Endothelial cell of umbilical vein (primary cell): Measurements from ENCODE around the gene SLC25A21. TPM values are rescaled to one million over a fixed set of nuclear protein-coding genes. Genes with fewer than 3 reads are reported as not detected.

Experiments
- BruUV-seq: library from RNA; stranded (reverse); fragments of 400-500 nt; replicated peaks from 2 replicates; lab custom pipeline; 2021; lab: Mats Ljungman, UMichigan
- CTCF ChIA-PET: fragments of 300-600, 350-600 bp; sonication (Branson Sonifier 250); formaldehyde crosslinking; loops from one replicate; lab custom pipeline; 2021; ENCODE audit warnings: antibody characterized with exemption, inconsistent platforms; lab: Charles Lee
- POLR2A ChIA-PET: fragments of 300-600, 350-600 bp; sonication (Branson Sonifier 250); formaldehyde crosslinking; loops from one replicate; lab custom pipeline; 2021; ENCODE audit warnings: antibody characterized with exemption, inconsistent platforms; lab: Charles Lee
- DNase-seq: peaks from one replicate; pipeline ENCODE4 v3.0.0-alpha.2; 2011; ENCODE audit warnings: low read depth, low spot score
- FAIRE-seq: peaks from 2 replicates; lab custom pipeline; 2011; peaks lifted over from hg19 to GRCh38; lab: Jason Lieb, UNC
- H2AFZ ChIP-seq: 2 replicates; pipeline ENCODE4 v1.6.0; 2012; ENCODE audit warnings: low read depth, low read length, control low read depth, inconsistent platforms
- H3K27ac ChIP-seq: 2 replicates; pipeline ENCODE4 v1.5.1; 2011; ENCODE audit warnings: low read depth, mild to moderate bottlenecking, control low read depth, low read length, moderate library complexity; ENCODE audit not compliant: insufficient read depth
- H3K27me3 ChIP-seq, 2 experiments: 2 replicates each; pipeline versions ENCODE4 v1.6.0 to v1.6.1; 2011; ENCODE audit warnings: low read length in 2 of 2, mixed read lengths in 1 of 2; ENCODE audit not compliant: control insufficient read depth in 2 of 2, insufficient read depth in 2 of 2
- H3K36me3 ChIP-seq, 2 experiments: 2 replicates in 1 of 2; 3 replicates in 1 of 2; pipeline ENCODE4 v1.5.1; 2011; ENCODE audit warnings: low read length in 2 of 2, mild to moderate bottlenecking in 1 of 2, moderate library complexity in 1 of 2; ENCODE audit not compliant: control insufficient read depth in 2 of 2, insufficient read depth in 2 of 2; ENCODE audit errors: extremely low read depth in 1 of 2
- H3K4me1 ChIP-seq: 3 replicates; pipeline ENCODE4 v1.5.1; 2011; ENCODE audit warnings: mild to moderate bottlenecking, low read length; ENCODE audit not compliant: control insufficient read depth, insufficient read depth; ENCODE audit errors: extremely low read depth
- H3K4me2 ChIP-seq: 2 replicates; pipeline ENCODE4 v1.6.1; 2011; ENCODE audit warnings: low read length, control low read depth, mixed read lengths; ENCODE audit not compliant: insufficient read depth
- H3K4me3 ChIP-seq, 3 experiments: fragments of 200-600 bp in 1 of 3; sonication (generic), shearing (Covaris generic) in 1 of 3; replicated peaks in 1 of 3; 2 replicates each; pipeline ENCODE4 v1.5.1; 2011 to 2016; ENCODE audit warnings: control low read depth in 3 of 3, low read length in 3 of 3, mild to moderate bottlenecking in 2 of 3, inconsistent platforms in 1 of 3, low read depth in 1 of 3, moderate library complexity in 1 of 3; ENCODE audit not compliant: insufficient read depth in 1 of 3
- H3K79me2 ChIP-seq: 2 replicates; pipeline ENCODE4 v1.6.0; 2012; ENCODE audit warnings: low read length, inconsistent platforms; ENCODE audit not compliant: control insufficient read depth, insufficient read depth
- H3K9ac ChIP-seq: replicated peaks from 2 replicates; pipeline ENCODE3; 2011; ENCODE audit warnings: low read length, control low read depth; ENCODE audit not compliant: insufficient read depth; ENCODE audit errors: extremely low read depth
- H3K9me1 ChIP-seq: replicated peaks from 3 replicates; pipeline ENCODE4 v1.6.0; 2011; ENCODE audit warnings: mild to moderate bottlenecking, low read length; ENCODE audit not compliant: control insufficient read depth, insufficient read depth; ENCODE audit errors: extremely low read depth
- H3K9me3 ChIP-seq: replicated peaks from 2 replicates; pipeline ENCODE4 v1.5.1; 2012; ENCODE audit warnings: low read length, inconsistent platforms; ENCODE audit not compliant: control insufficient read depth, insufficient read depth
- H4K20me1 ChIP-seq: replicated peaks from 2 replicates; pipeline ENCODE3; 2011; ENCODE audit warnings: mild to moderate bottlenecking, low read length; ENCODE audit not compliant: control insufficient read depth, insufficient read depth; ENCODE audit errors: extremely low read depth
- EZH2 ChIP-seq: IDR thresholded peaks from 2 replicates; pipeline ENCODE4 v1.6.1; 2012; ENCODE audit warnings: borderline replicate concordance, low read depth, mild to moderate bottlenecking, moderate library complexity, low read length, inconsistent platforms; ENCODE audit not compliant: severe bottlenecking
- FOS ChIP-seq: IDR thresholded peaks from 2 replicates; pipeline ENCODE4 v1.6.1; 2011; ENCODE audit warnings: mild to moderate bottlenecking, low read length, moderate library complexity, borderline replicate concordance; ENCODE audit not compliant: insufficient read depth
- GATA2 ChIP-seq: IDR thresholded peaks from 2 replicates; pipeline ENCODE4 v1.7.0; 2011; ENCODE audit warnings: low read depth, mild to moderate bottlenecking, moderate library complexity, mixed read lengths, low read length; ENCODE audit not compliant: insufficient read length, insufficient read depth
- JUN ChIP-seq: IDR thresholded peaks from 2 replicates; pipeline ENCODE4 v1.6.1; 2011; ENCODE audit warnings: borderline replicate concordance, low read depth; ENCODE audit not compliant: insufficient read length, insufficient read depth
- MYC ChIP-seq: IDR thresholded peaks from one replicate; pipeline ENCODE4 v1.6.1; 2011; ENCODE audit warnings: mild to moderate bottlenecking, low read depth, low read length
- POLR2A ChIP-seq: IDR thresholded peaks from 2 replicates; pipeline ENCODE4 v1.6.1; 2012; ENCODE audit warnings: low read depth, mild to moderate bottlenecking, control low read depth, low read length
- POLR2AphosphoS5 ChIP-seq: IDR thresholded peaks from 2 replicates; pipeline ENCODE4 v1.6.1; 2012; ENCODE audit warnings: low read depth, mild to moderate bottlenecking, control low read depth, low read length, moderate library complexity; ENCODE audit not compliant: insufficient read depth
- dilution Hi-C: fragments of 300-500 bp; cut with MboI; formaldehyde crosslinking; loops from one replicate; pipeline ENCODE4 v1.15.0; 2019; ENCODE audit warnings: low sequenced_read_pairs; ENCODE audit not compliant: extremely low pct_ligation_motif_present
- intact Hi-C: fragments of 100-400 bp; cut with micrococcal nuclease; formaldehyde crosslinking; loops from one replicate; pipeline ENCODE4 v1.10.0; 2022
- polyA plus RNA-seq, 4 experiments: library from polyadenylated mRNA; depleted of rRNA in 3 of 4; stranded (reverse) in 3 of 4; unstranded in 1 of 4; fragments of >200 nt; gene quantifications; 2 replicates each; pipeline versions ENCODE4 v1.2.1 to v1.2.3, GENCODE V29; 2011 to 2012; ENCODE audit warnings: missing spikeins in 1 of 4
- total RNA-seq: library from RNA; stranded (reverse); gene quantifications from 2 replicates; pipeline ENCODE4 v1.2.3, GENCODE V29; 2021
- TF ChIP-seq, protein P1 (sequence below): IDR thresholded peaks from 2 replicates; pipeline ENCODE4 v1.6.1; 2011; ENCODE audit not compliant: insufficient read depth, insufficient read length
- TF ChIP-seq, protein P2 (sequence below), 2 donors: IDR thresholded peaks; 1 replicate in 1 of 2; 2 replicates in 1 of 2; pipeline ENCODE4 v1.5.1; 2011; ENCODE audit warnings: low read length in 2 of 2, mild to moderate bottlenecking in 2 of 2, moderate library complexity in 2 of 2, control low read depth in 1 of 2, inconsistent platforms in 1 of 2, low read depth in 1 of 2; ENCODE audit not compliant: insufficient read depth in 1 of 2; ENCODE audit errors: extremely low read depth in 1 of 2

The SLC25A21 gene
- total and polyA plus RNA-seq, 2 donors (not counting 3 experiments of a cell fraction or from before 2014, with no cell fraction given), result 0.98 to 1.4 TPM

DNA sequence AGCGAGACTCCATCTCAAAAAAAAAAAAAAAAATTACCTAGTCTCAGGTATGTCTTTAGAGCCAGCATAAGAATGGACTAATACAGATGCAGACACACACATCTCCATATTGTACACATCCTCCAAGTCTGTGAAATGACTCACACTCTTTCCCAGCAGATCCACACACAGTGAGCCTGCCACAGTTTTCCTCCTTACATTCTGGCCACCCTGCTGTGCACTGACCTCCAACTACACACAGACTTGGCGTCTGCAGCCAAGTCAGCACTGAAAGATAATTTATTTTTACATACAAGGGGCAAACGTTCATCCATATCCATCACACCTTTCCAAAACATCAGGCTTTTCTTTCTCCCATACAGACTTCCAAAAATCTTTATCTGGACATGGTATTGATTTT lies 115.9 kb downstream of the SLC25A21 start:
- H3K9me1 ChIP-seq, result no peaks in the 10 kb centered on the region
- DNase-seq (peak; percentile 18), FAIRE-seq (no peak)
- CTCF ChIA-PET, result interaction anchor here (1.2 to 1.4 kb wide), 2 partner anchors 8 to 94 kb away, joined by 3 to 4 read pairs; no protein-coding TSS in a partner anchor
- no peaks in the 10 kb centered on the region for H4K20me1 ChIP-seq
- H3K4me2 ChIP-seq, result no peak overlapping the region
- no peak overlapping the region for H3K4me3 ChIP-seq
- peaks cover 2% of the 10 kb centered on the region for H3K4me1 ChIP-seq
- H3K36me3 ChIP-seq, result no peaks in the 10 kb centered on the region
- H3K9ac ChIP-seq, result no peak overlapping the region
- intact Hi-C loops, result no loop called here
- H2AFZ ChIP-seq, result no peak overlapping the region
- no peaks in the 10 kb centered on the region for H3K79me2 ChIP-seq
- POLR2A ChIA-PET, result no interaction called here
- TF ChIP-seq MYC, result no peak
- TF ChIP-seq, protein P1, sequence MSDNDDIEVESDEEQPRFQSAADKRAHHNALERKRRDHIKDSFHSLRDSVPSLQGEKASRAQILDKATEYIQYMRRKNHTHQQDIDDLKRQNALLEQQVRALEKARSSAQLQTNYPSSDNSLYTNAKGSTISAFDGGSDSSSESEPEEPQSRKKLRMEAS, result no peak
- no peak for TF ChIP-seq POLR2AphosphoS5
- TF ChIP-seq FOS, result no peak
- no peak for TF ChIP-seq JUN
- no peak for TF ChIP-seq EZH2
- no peak for TF ChIP-seq GATA2
- TF ChIP-seq, protein P2, sequence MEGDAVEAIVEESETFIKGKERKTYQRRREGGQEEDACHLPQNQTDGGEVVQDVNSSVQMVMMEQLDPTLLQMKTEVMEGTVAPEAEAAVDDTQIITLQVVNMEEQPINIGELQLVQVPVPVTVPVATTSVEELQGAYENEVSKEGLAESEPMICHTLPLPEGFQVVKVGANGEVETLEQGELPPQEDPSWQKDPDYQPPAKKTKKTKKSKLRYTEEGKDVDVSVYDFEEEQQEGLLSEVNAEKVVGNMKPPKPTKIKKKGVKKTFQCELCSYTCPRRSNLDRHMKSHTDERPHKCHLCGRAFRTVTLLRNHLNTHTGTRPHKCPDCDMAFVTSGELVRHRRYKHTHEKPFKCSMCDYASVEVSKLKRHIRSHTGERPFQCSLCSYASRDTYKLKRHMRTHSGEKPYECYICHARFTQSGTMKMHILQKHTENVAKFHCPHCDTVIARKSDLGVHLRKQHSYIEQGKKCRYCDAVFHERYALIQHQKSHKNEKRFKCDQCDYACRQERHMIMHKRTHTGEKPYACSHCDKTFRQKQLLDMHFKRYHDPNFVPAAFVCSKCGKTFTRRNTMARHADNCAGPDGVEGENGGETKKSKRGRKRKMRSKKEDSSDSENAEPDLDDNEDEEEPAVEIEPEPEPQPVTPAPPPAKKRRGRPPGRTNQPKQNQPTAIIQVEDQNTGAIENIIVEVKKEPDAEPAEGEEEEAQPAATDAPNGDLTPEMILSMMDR (IDR thresholded peaks at IDR 0.05; ENCODE audit: extremely low read depth in 1 of 2, insufficient read depth in 1 of 2, low read depth in 1 of 2, low read length in 2 of 2), result no peak
- no peak for TF ChIP-seq POLR2A
- BruUV-seq, result no TSS peak
- H3K27me3 ChIP-seq, result no peaks in the 10 kb centered on the region
- dilution Hi-C loops, result no loop called here
- no peaks in the 10 kb centered on the region for H3K9me3 ChIP-seq
- H3K27ac ChIP-seq, result no peak overlapping the region
